ENCODE measurements around the gene ETV6.

DNA sequence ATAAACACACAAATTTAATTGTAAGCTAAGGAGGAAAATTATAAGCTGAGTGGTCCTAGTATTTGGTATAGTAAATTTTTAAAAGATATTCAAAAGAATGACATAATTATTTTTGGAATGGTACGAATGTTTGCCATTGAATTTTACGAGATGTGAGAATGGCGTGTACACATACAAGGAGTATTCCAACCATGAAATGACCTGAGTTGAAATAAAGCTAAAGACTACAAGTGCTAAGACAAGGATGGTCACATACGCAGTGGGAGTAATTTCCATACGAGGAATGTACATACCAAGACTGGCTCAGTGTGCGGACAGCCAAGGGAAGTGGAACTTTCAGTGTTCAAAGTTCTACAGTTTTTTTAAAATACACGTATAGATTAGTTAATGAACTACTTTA lies 21.1 kb upstream of the ETV6 start:
- no peak for TF ChIP-seq CTCF (IDR thresholded peaks at IDR 0.05)
- TF ChIP-seq POLR2A (IDR thresholded peaks at IDR 0.05) = no peak

Data from testis (tissue), 2 donors.